8988T (cell line): ENCODE results near the gene PRPF8.
"Not testable (repeated sequence)": the region's sequence is repeated elsewhere in the genome, so short reads cannot be mapped to it uniquely, and the experiment has no call there.

Experiments used
- DNase-seq: peaks from one replicate; pipeline ENCODE4 v3.0.0; 2011

PRPF8 gene

GRCh38 chr17:1684378-1685189 lies at the start of gene PRPF8:
Gene PRPF8 (minus strand): TSS chr17:1684867. CDS start chr17:1684571, 296 bp downstream.
- DNase-seq = peak; percentile 94

GRCh38 chr17:1733759-1734158 lies 49.1 kb upstream of the PRPF8 start:
- DNase-seq = no peak

- DNase-seq = no peak
Measured at GRCh38 chr17:1732833-1733321, 48.2 kb upstream of the PRPF8 start.

- DNase-seq = no peak
Measured at GRCh38 chr17:1732241-1732832, 47.7 kb upstream of the PRPF8 start.

- no peak for DNase-seq
Measured at GRCh38 chr17:1731194-1731506, 46.5 kb upstream of the PRPF8 start.

- no peak for DNase-seq
Measured at GRCh38 chr17:1730326-1731193, 45.9 kb upstream of the PRPF8 start.

- DNase-seq = no peak
Measured at GRCh38 chr17:1729966-1730325, 45.3 kb upstream of the PRPF8 start.

- no peak for DNase-seq
Measured at GRCh38 chr17:1727876-1728630, 43.4 kb upstream of the PRPF8 start.

GRCh38 chr17:1727258-1727789 lies 42.7 kb upstream of the PRPF8 start:
- DNase-seq = no peak

- no peak for DNase-seq
Measured at GRCh38 chr17:1726626-1727257, 42.1 kb upstream of the PRPF8 start.

- DNase-seq = no peak
Measured at GRCh38 chr17:1725642-1726511, 41.2 kb upstream of the PRPF8 start.

GRCh38 chr17:1724869-1725641 lies 40.4 kb upstream of the PRPF8 start:
- DNase-seq = no peak

- peak; percentile 85 for DNase-seq
Measured at GRCh38 chr17:1724351-1724868, 39.7 kb upstream of the PRPF8 start, which contains the start of gene WDR81. Gene WDR81 (plus strand): TSS chr17:1724704. CDS start chr17:1724960, 256 bp downstream.

GRCh38 chr17:1722022-1722421 lies 37.4 kb upstream of the PRPF8 start:
- DNase-seq = not testable (repeated sequence)

GRCh38 chr17:1720856-1721386 lies 36.3 kb upstream of the PRPF8 start:
- no peak for DNase-seq

GRCh38 chr17:1718362-1719165 lies 33.9 kb upstream of the PRPF8 start:
- no peak for DNase-seq

GRCh38 chr17:1716912-1717695 lies 32.4 kb upstream of the PRPF8 start:
- peak; percentile 61 for DNase-seq
